ENCODE results near the gene GNLY. TPM values are rescaled to one million over a fixed set of nuclear protein-coding genes. Genes with fewer than 3 reads are reported as not detected.
A peak's percentile ranks its signal among the peaks of the same experiment; 100 is the strongest.

The GNLY gene
- polyA plus RNA-seq, 1 of the 3 experiments (the other 2 are of a cell fraction) = not detected

- DNase-seq = no peak
- H3K27ac ChIP-seq (ENCODE audit: low read depth in 2 of 2, low read length in 1 of 2) = no peak overlapping the region
- H3F3A ChIP-seq (replicated peaks; ENCODE audit: insufficient read depth) = no peaks in the 10 kb centered on the region
- H2AFZ ChIP-seq (ENCODE audit: low read depth) = no peak overlapping the region
- no peaks in the 10 kb centered on the region for H3K9me2 ChIP-seq
- no peak overlapping the region for H3K4me3 ChIP-seq (ENCODE audit: low read depth in 2 of 2, low read length in 1 of 2)
- no peaks in the 10 kb centered on the region for H3K79me2 ChIP-seq (ENCODE audit: insufficient read depth)
- H4K20me1 ChIP-seq (ENCODE audit: insufficient read depth) = no peaks in the 10 kb centered on the region
- no peaks in the 10 kb centered on the region for H3K36me3 ChIP-seq (replicated peaks in 1 of 2; ENCODE audit: control insufficient read depth in 1 of 2, insufficient read depth in 2 of 2, low read length in 1 of 2)
- WGBS (ENCODE audit: low lambda C conversion rate) = 67% methylated on average over 4 of the region's 6 CpGs
- ChIA-PET POLR2A (no interaction called here), CTCF (interaction anchor here (0.5 to 3.4 kb wide), 9 partner anchors 32 to 377 kb away, joined by 3 to 15 read pairs (median 3); partner anchors contain the start of gene ST3GAL5)
- peaks cover 0 to 7% of the 10 kb centered on the region in 2 experiments; a peak in 1 of 4 replicates for H3K4me1 ChIP-seq (ENCODE audit: control insufficient read depth in 1 of 2, insufficient read depth in 2 of 2, low read depth in 1 of 2, low read length in 1 of 2)
- H3K9me3 ChIP-seq = no peaks in the 10 kb centered on the region
- H3K4me2 ChIP-seq = no peak overlapping the region
- H3K9ac ChIP-seq = no peak overlapping the region
- peak; percentile 51; the same call in 1 of the 2 replicates for TF ChIP-seq NFIC (IDR thresholded peaks at IDR 0.05; ENCODE audit: borderline replicate concordance)
- no peak for TF ChIP-seq MAX (IDR thresholded peaks at IDR 0.05; ENCODE audit: low read depth)
- H3K27me3 ChIP-seq (ENCODE audit: insufficient read depth) = no peaks in the 10 kb centered on the region
Observed at GRCh38 chr2:85675866-85676548, 18.2 kb upstream of the GNLY start.

DNA sequence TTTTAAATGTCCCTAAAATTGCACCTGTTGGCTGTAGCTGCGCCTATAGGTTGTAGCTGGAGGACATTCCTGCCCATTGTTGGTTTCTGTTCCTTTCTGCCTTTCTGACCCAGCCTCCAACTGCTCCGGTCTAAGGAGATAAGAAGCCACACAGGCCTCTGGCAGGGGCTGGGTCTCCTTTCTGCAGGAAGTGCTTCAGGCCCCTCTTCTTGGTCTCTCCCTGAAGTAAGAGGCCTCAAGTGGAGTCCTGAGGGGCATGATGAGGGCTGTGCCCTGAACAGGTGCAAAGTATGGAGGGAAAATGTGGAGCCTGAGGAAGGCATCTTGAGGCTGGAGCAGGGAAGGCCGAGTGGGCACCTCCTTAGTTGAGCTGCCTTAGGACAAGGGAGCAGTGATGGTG lies 15.8 kb upstream of the GNLY start:
- Histone ChIP-seq H3K27ac (ENCODE audit: low read depth in 2 of 2, low read length in 1 of 2) (no peak overlapping the region), H4K20me1 (ENCODE audit: insufficient read depth) (no peaks in the 10 kb centered on the region), H2AFZ (ENCODE audit: low read depth) (no peak overlapping the region), H3K4me1 (ENCODE audit: control insufficient read depth in 1 of 2, insufficient read depth in 2 of 2, low read depth in 1 of 2, low read length in 1 of 2) (peaks cover 0 to 7% of the 10 kb centered on the region in 2 experiments; a peak in 1 of 4 replicates), H3F3A (replicated peaks; ENCODE audit: insufficient read depth) (peaks cover 3% of the 10 kb centered on the region), H3K36me3 (replicated peaks in 1 of 2; ENCODE audit: control insufficient read depth in 1 of 2, insufficient read depth in 2 of 2, low read length in 1 of 2) (no peaks in the 10 kb centered on the region), H3K9ac (no peak overlapping the region), H3K4me2 (no peak overlapping the region), H3K27me3 (ENCODE audit: insufficient read depth) (no peaks in the 10 kb centered on the region), H3K79me2 (ENCODE audit: insufficient read depth) (no peaks in the 10 kb centered on the region), H3K4me3 (ENCODE audit: low read depth in 2 of 2, low read length in 1 of 2) (no peak overlapping the region), H3K9me2 (no peaks in the 10 kb centered on the region), H3K9me3 (no peaks in the 10 kb centered on the region)
- WGBS (ENCODE audit: low lambda C conversion rate) = 70% methylated on average over 3 of the region's 3 CpGs
- ChIA-PET POLR2A (interaction anchor here (1.3 kb wide), 1 partner anchor 32 kb away, joined by 4 read pairs; no protein-coding TSS in a partner anchor), CTCF (interaction anchor here (0.6 to 4.6 kb wide), 26 partner anchors 8 to 355 kb away, joined by 3 to 63 read pairs (median 6); no protein-coding TSS in a partner anchor)
- no peak for DNase-seq
- no peak for TF ChIP-seq MAX (IDR thresholded peaks at IDR 0.05; ENCODE audit: low read depth)

- ChIA-PET CTCF (interaction anchor here (0.6 to 4.6 kb wide), 34 partner anchors 9 to 414 kb away, joined by 3 to 63 read pairs (median 5); no protein-coding TSS in a partner anchor), POLR2A (interaction anchor here (1.3 kb wide), 1 partner anchor 31 kb away, joined by 4 read pairs; no protein-coding TSS in a partner anchor)
- WGBS (ENCODE audit: low lambda C conversion rate) = 21% methylated on average over 23 of the region's 25 CpGs
- DNase-seq = peak; percentile 92
- Histone ChIP-seq H3K4me1 (ENCODE audit: control insufficient read depth in 1 of 2, insufficient read depth in 2 of 2, low read depth in 1 of 2, low read length in 1 of 2) (peaks cover 0 to 7% of the 10 kb centered on the region in 2 experiments; a peak in 1 of 4 replicates), H3F3A (replicated peaks; ENCODE audit: insufficient read depth) (peaks cover 3% of the 10 kb centered on the region), H3K9me3 (no peaks in the 10 kb centered on the region), H3K9ac (no peak overlapping the region), H3K27me3 (ENCODE audit: insufficient read depth) (no peaks in the 10 kb centered on the region), H3K4me2 (no peak overlapping the region), H3K27ac (ENCODE audit: low read depth in 2 of 2, low read length in 1 of 2) (no peak overlapping the region), H3K79me2 (ENCODE audit: insufficient read depth) (no peaks in the 10 kb centered on the region), H3K4me3 (ENCODE audit: low read depth in 2 of 2, low read length in 1 of 2) (no peak overlapping the region), H3K36me3 (replicated peaks in 1 of 2; ENCODE audit: control insufficient read depth in 1 of 2, insufficient read depth in 2 of 2, low read length in 1 of 2) (no peaks in the 10 kb centered on the region), H2AFZ (ENCODE audit: low read depth) (no peak overlapping the region), H4K20me1 (ENCODE audit: insufficient read depth) (no peaks in the 10 kb centered on the region), H3K9me2 (no peaks in the 10 kb centered on the region)
- TF ChIP-seq RAD21 (IDR thresholded peaks at IDR 0.05; ENCODE audit: low read length) (peak; percentile 82), NRF1 (IDR thresholded peaks at IDR 0.05; ENCODE audit: low read depth, low read length) (no peak), NFIC (IDR thresholded peaks at IDR 0.05; ENCODE audit: borderline replicate concordance) (no peak; the same call in 1 of the 2 replicates), POLR2AphosphoS5 (IDR thresholded peaks at IDR 0.05; ENCODE audit: low read depth, low read length) (no peak), MAX (IDR thresholded peaks at IDR 0.05; ENCODE audit: low read depth) (no peak), ZBTB33 (IDR thresholded peaks at IDR 0.05; ENCODE audit: borderline replicate concordance, low read depth) (no peak), EP300 (IDR thresholded peaks at IDR 0.05; ENCODE audit: borderline replicate concordance in 1 of 2, low read depth in 1 of 2, low read length in 1 of 2) (no peak), FOXJ3 (CRISPR knock-in tag; IDR thresholded peaks at IDR 0.05) (no peak), ELF1 (IDR thresholded peaks at IDR 0.05) (no peak), SIN3A (IDR thresholded peaks at IDR 0.05; ENCODE audit: borderline replicate concordance, low read depth, low read length) (no peak), EZH2phosphoT487 (IDR thresholded peaks at IDR 0.05; ENCODE audit: borderline replicate concordance, low read depth) (no peak), RCOR1 (IDR thresholded peaks at IDR 0.05; ENCODE audit: low read length) (peak; percentile 47; the same call in 1 of the 2 replicates)
- TF ChIP-seq, protein P1, sequence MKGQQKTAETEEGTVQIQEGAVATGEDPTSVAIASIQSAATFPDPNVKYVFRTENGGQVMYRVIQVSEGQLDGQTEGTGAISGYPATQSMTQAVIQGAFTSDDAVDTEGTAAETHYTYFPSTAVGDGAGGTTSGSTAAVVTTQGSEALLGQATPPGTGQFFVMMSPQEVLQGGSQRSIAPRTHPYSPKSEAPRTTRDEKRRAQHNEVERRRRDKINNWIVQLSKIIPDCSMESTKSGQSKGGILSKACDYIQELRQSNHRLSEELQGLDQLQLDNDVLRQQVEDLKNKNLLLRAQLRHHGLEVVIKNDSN (IDR thresholded peaks at IDR 0.05; ENCODE audit: borderline replicate concordance, low read depth) = no peak
Observed at GRCh38 chr2:85678794-85679672, 15.1 kb upstream of the GNLY start.
